Muscle of back (tissue), 11 donors: ENCODE measurements around the gene MT1H. TPM values are rescaled to one million over a fixed set of nuclear protein-coding genes. Genes with fewer than 3 reads are reported as not detected.
"Not testable (repeated sequence)": the region's sequence is repeated elsewhere in the genome, so short reads cannot be mapped to it uniquely, and the experiment has no call there.

Source experiments
- DNase-seq, 3 donors: peaks; one replicate each; pipeline versions ENCODE4 v3.0.0 to v3.0.0-alpha.2; 2013
- polyA plus RNA-seq, 10 donors: library from polyadenylated mRNA; unstranded; fragments of 120-200 nt; gene quantifications; one replicate each; pipeline ENCODE4 v1.2.1, GENCODE V29; 2013; ENCODE audit not compliant: insufficient read length in 10 of 10

The MT1H gene
- polyA plus RNA-seq, 10 donors: 0.81 to 1.2 TPM; not detected in 8

DNA sequence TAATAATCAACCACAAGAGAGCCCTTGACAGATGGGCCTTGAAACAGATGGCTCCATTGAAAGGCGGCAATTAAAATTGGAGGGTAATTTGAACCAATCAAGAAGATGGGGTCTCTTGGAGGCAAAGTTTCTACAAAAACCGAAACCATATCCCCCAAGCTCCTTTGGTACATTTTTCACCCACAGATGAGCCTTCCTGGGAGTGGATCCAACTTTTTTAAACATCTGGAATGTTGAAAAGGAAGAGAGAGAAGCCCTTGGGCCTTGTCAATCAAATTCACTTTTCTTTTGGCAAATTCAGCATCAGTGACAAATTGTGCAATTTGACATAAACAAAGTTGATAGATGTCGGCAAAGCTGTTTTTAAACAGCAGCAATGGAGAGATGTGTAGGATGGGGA lies 47.1 kb downstream of the MT1H start:
- peak in 1 of 3 donors; percentile 53 for DNase-seq

DNA sequence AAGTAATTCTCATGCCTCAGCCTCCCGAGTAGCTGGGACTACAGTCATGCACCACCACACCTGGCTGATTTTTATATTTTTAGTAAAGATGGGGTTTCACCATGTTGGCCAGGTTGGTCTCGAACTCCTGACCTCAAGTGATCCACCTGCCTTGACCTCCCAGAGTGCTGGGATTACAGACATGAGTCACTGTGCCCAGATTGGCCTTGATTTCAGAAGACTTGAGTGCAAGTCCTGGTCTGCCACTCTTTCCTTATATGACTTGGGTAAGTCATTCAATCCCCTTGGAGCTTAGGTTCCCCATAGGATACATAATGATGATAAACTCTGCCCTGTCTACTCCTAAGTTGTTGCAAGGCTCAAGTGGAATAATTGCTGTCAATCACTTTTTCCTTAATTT lies 47.9 kb downstream of the MT1H start:
- not testable (repeated sequence) for DNase-seq

Other genes starting within 250 kb of the MT1H start
- gene AMFR, start 244.3 kb upstream of the MT1H start, polyA plus RNA-seq: 10 to 100 TPM; 46.4 to 64.7 (median 53.6) TPM
- gene NUDT21, start 218.5 kb upstream of the MT1H start, polyA plus RNA-seq: 10 to 100 TPM; 53.0 to 78.6 (median 69.8) TPM
- 10 to 100 TPM; 33.7 to 43.7 (median 39.5) TPM for gene OGFOD1, start 218.3 kb upstream of the MT1H start, polyA plus RNA-seq
- 10 to 100 TPM; 32.8 to 60.2 (median 52.8) TPM for gene BBS2, start 149.8 kb upstream of the MT1H start, polyA plus RNA-seq
- gene MT4, start 104.7 kb upstream of the MT1H start, polyA plus RNA-seq: not detected
- 10 to 100 TPM in 7 of 10 donors, 1 to 10 TPM in 3; 2.6 to 31.5 (median 19.6) TPM for gene MT3, start 80.3 kb upstream of the MT1H start, polyA plus RNA-seq
- 10 to 100 TPM; 12.1 to 36.7 (median 25.6) TPM for gene MT2A, start 61.2 kb upstream of the MT1H start, polyA plus RNA-seq
- 10 to 100 TPM; 10.5 to 27.6 (median 20.4) TPM for gene MT1E, start 44.0 kb upstream of the MT1H start, polyA plus RNA-seq
- 1 to 10 TPM in 4 of 10 donors, under 1 TPM in 6; 0.47 to 2.1 (median 0.89) TPM for gene MT1M, start 37.2 kb upstream of the MT1H start, polyA plus RNA-seq
- gene MT1A, start 31.1 kb upstream of the MT1H start, polyA plus RNA-seq: under 1 TPM in 1 of 10 donors, not detected in 9; 0.63 TPM
- gene MT1B, start 17.9 kb upstream of the MT1H start, polyA plus RNA-seq: under 1 TPM in 2 of 10 donors, not detected in 8; 0.38 to 0.46 TPM
- gene MT1F, start 11.9 kb upstream of the MT1H start, polyA plus RNA-seq: 1 to 10 TPM in 8 of 10 donors, under 1 TPM in 2; 0.84 to 2.4 (median 1.5) TPM
- 1 to 10 TPM in 4 of 10 donors, under 1 TPM in 3, not detected in 3; 0.62 to 3.6 (median 1.0) TPM for gene MT1G, start 1.7 kb upstream of the MT1H start, polyA plus RNA-seq
- gene MT1X, start 12.7 kb downstream of the MT1H start, polyA plus RNA-seq: 10 to 100 TPM in 6 of 10 donors, 1 to 10 TPM in 4; 7.2 to 20.2 (median 12.2) TPM
- gene NUP93, start 60.3 kb downstream of the MT1H start, polyA plus RNA-seq: 10 to 100 TPM; 36.8 to 52.1 (median 45.5) TPM
- under 1 TPM in 3 of 10 donors, not detected in 7; 0.05 to 0.11 (median 0.10) TPM for gene SLC12A3, start 195.4 kb downstream of the MT1H start, polyA plus RNA-seq